SK-N-SH treated with all-trans-retinoic acid at 6 μM for 48 hours (cell line): Measurements from ENCODE around the gene NAIP.
"Not testable (repeated sequence)": the region's sequence is repeated elsewhere in the genome, so short reads cannot be mapped to it uniquely, and the experiment has no call there.

Experiments used
- ATAC-seq: fragments of 200-7000 bp; cut with Tn5 transposase; 3 replicates; pipeline ENCODE4 v1.9.1; 2020; ENCODE audit warnings: mild to moderate bottlenecking, moderate library complexity
- ARNTL ChIP-seq: fragments of 450-650 bp; formaldehyde crosslinking; IDR thresholded peaks from 2 replicates; pipeline ENCODE4 v1.5.0; 2020; ENCODE audit warnings: low read depth, mild to moderate bottlenecking, moderate library complexity, borderline replicate concordance
- CREB5 ChIP-seq: fragments of 250-450 bp; sonication (Bioruptor Pico); IDR thresholded peaks from 2 replicates; pipeline ENCODE4 v1.5.1; 2020; ENCODE audit warnings: low read depth, mild to moderate bottlenecking, moderate library complexity
- CSDC2 ChIP-seq: fragments of 250-450 bp; sonication (Bioruptor Pico); IDR thresholded peaks from 2 replicates; pipeline ENCODE4 v1.5.0; 2020; ENCODE audit warnings: mild to moderate bottlenecking, moderate library complexity
- GLIS3 ChIP-seq: fragments of 250-450 bp; sonication (Bioruptor Pico); IDR thresholded peaks from 2 replicates; pipeline ENCODE4 v1.5.0; 2020; ENCODE audit warnings: mild to moderate bottlenecking, moderate library complexity
- ISL1 ChIP-seq: fragments of 250-450 bp; sonication (Bioruptor Pico); IDR thresholded peaks from 2 replicates; pipeline ENCODE4 v2.1.2; 2022; ENCODE audit warnings: mild to moderate bottlenecking, moderate library complexity
- RARB ChIP-seq: fragments of 250-450 bp; sonication (Bioruptor Pico); IDR thresholded peaks from 2 replicates; pipeline ENCODE4 v1.8.0; 2021; ENCODE audit warnings: mild to moderate bottlenecking, moderate library complexity
- SNAI2 ChIP-seq: fragments of 250-450 bp; sonication (Bioruptor Pico); IDR thresholded peaks from 2 replicates; pipeline ENCODE4 v1.5.0; 2020; ENCODE audit warnings: mild to moderate bottlenecking, moderate library complexity
- TCF4 ChIP-seq: fragments of 250-450 bp; sonication (Bioruptor Pico); IDR thresholded peaks from 2 replicates; pipeline ENCODE4 v1.8.0; 2021; ENCODE audit warnings: mild to moderate bottlenecking, moderate library complexity, borderline replicate concordance
- TSHZ2 ChIP-seq: fragments of 250-450 bp; sonication (Bioruptor Pico); IDR thresholded peaks from 2 replicates; pipeline ENCODE4 v1.5.0; 2020; ENCODE audit warnings: mild to moderate bottlenecking, moderate library complexity
- ZNF70 ChIP-seq: fragments of 450-650 bp; formaldehyde crosslinking; IDR thresholded peaks from 2 replicates; pipeline ENCODE4 v1.5.0; 2020; ENCODE audit warnings: mild to moderate bottlenecking, moderate library complexity
- ZNF8 ChIP-seq: fragments of 450-650 bp; formaldehyde crosslinking; IDR thresholded peaks from 2 replicates; pipeline ENCODE4 v1.5.0; 2020; ENCODE audit warnings: mild to moderate bottlenecking, moderate library complexity

NAIP gene

GRCh38 chr5:71025289-71025953 lies at the start of gene NAIP:
TSS of gene NAIP (minus strand) at chr5:71025339. CDS start at chr5:71012915, 12,424 bp downstream.
- not testable (repeated sequence) for ATAC-seq

- ATAC-seq, result peak; percentile 99
These were observed 42.3 kb upstream of the NAIP start, which contains the start of gene GTF2H2 for GRCh38 chr5:71067262-71067928. TSS of gene GTF2H2 (minus strand) at chr5:71067676. CDS start at chr5:71062763, 4,913 bp downstream.

GRCh38 chr5:71061322-71061721 lies 36.2 kb upstream of the NAIP start:
- ATAC-seq, result not testable (repeated sequence)

- not testable (repeated sequence) for ATAC-seq
These were observed 34.3 kb upstream of the NAIP start for GRCh38 chr5:71059426-71059825.

- not testable (repeated sequence) for ATAC-seq
These were observed 19.7 kb upstream of the NAIP start for GRCh38 chr5:71044808-71045207.

- ATAC-seq, result not testable (repeated sequence)
These were observed 19.0 kb upstream of the NAIP start for GRCh38 chr5:71044128-71044527.

- not testable (repeated sequence) for ATAC-seq
These were observed 6.1 kb upstream of the NAIP start for GRCh38 chr5:71031046-71031776.

GRCh38 chr5:71020643-71021042 lies 4.5 kb downstream of the NAIP start:
- ATAC-seq, result not testable (repeated sequence)

- ATAC-seq, result peak; percentile 63
These were observed 6.6 kb downstream of the NAIP start for GRCh38 chr5:71018376-71019005.

GRCh38 chr5:71014176-71014575 lies 11.0 kb downstream of the NAIP start:
- no peak for ATAC-seq
- TF ChIP-seq ISL1 (CRISPR knock-in tag) (no peak), ZNF70 (CRISPR knock-in tag) (no peak), SNAI2 (CRISPR knock-in tag) (no peak), GLIS3 (CRISPR knock-in tag) (no peak), RARB (no peak), ZNF8 (CRISPR knock-in tag) (no peak), TSHZ2 (CRISPR knock-in tag) (no peak), CSDC2 (CRISPR knock-in tag) (no peak), ARNTL (CRISPR knock-in tag) (no peak), TCF4 (CRISPR knock-in tag) (no peak), CREB5 (no peak)
- TF ChIP-seq, all 23 proteins: peak for 0
